Measurements from ENCODE around the gene WDR11.

The WDR11 gene, protein sequence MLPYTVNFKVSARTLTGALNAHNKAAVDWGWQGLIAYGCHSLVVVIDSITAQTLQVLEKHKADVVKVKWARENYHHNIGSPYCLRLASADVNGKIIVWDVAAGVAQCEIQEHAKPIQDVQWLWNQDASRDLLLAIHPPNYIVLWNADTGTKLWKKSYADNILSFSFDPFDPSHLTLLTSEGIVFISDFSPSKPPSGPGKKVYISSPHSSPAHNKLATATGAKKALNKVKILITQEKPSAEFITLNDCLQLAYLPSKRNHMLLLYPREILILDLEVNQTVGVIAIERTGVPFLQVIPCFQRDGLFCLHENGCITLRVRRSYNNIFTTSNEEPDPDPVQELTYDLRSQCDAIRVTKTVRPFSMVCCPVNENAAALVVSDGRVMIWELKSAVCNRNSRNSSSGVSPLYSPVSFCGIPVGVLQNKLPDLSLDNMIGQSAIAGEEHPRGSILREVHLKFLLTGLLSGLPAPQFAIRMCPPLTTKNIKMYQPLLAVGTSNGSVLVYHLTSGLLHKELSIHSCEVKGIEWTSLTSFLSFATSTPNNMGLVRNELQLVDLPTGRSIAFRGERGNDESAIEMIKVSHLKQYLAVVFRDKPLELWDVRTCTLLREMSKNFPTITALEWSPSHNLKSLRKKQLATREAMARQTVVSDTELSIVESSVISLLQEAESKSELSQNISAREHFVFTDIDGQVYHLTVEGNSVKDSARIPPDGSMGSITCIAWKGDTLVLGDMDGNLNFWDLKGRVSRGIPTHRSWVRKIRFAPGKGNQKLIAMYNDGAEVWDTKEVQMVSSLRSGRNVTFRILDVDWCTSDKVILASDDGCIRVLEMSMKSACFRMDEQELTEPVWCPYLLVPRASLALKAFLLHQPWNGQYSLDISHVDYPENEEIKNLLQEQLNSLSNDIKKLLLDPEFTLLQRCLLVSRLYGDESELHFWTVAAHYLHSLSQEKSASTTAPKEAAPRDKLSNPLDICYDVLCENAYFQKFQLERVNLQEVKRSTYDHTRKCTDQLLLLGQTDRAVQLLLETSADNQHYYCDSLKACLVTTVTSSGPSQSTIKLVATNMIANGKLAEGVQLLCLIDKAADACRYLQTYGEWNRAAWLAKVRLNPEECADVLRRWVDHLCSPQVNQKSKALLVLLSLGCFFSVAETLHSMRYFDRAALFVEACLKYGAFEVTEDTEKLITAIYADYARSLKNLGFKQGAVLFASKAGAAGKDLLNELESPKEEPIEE

DNA sequence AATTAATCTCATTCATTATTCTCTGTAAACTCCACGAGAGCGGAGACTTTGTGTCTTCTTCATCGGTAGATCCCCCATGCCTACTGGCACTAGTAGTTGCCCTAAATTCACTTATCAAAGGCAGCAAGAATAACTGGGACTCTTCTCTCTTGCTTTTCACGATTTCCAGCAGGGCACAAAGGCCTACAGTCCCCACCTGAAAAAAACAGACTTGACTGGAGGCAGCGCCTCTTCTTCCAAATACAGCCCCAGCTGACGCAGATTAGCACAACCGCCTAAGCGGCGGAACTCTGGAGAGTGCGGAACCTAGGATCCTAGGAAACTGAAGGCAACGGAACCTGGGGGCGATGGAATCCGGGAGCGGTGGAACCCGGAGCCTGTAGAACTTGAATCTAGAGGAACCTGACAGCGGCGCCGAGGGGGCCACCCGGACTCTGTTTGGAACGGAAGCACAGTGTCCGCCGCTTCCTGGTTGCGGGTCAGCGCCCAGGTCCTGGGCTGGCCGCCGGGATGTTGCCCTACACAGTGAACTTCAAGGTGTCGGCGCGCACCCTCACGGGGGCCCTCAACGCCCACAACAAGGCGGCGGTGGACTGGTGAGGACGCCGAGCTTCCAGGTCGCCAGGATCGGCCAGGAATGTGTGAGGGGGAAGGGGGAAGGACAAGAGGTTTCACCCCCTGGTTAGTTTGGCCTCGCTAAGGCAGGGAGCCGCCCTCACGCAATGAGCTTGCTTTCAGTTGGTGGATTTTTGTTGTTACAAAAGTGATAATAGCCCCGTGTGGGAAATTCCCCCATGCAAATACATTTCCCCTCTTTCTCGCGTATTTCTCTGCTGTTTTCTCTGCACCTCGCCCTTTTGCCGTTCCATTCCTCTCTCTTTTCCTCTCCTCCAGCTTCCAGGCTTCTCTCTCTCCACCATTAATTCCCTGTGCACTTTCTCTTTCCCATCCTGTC, at the start of gene WDR11:
Gene WDR11, plus strand, starts transcription at position 452 of the 955 bp plus-strand sequence. Its CDS starts 59 bp downstream, at position 511.
- DNase-seq (ENCODE audit: low spot score) = peak; percentile 85

DNA sequence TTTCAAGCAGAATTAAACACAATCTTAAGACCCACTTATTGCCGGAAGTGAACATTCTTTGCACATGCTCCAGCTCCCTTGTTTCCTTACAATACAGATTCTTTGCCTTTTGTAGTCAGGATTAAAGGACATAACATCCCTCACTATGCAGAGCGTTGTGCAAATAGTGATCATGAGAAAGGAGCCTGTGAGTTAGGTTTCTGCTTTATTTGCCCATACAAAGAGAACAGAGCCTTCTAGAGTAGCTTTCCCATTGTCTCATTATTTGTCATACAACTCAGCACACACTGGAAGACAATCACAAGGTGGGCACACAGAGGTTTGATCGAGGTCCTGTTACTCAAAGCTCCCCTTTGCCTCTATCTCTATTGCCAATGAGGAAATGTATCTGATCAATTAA, 48.2 kb upstream of the WDR11 start:
- no peak for DNase-seq (ENCODE audit: low spot score)

DNA sequence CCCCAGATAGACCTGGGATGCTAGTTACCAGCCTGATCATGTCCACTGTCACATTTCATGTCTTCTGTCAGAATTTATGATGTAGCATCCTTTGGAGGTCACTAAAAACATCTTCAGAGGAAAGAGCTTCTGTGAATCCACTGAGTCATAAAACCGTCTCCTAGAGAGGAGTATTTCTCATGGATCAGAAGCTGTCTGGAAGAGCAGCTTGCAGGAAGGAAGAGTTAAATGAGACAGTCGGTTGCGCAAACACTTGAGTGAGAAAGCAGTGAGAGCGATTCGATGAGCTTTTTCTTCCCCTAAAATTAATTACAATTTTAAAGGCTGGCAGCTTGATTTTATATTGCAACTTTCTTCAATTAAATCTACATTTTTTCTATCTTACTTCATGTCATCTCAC, 47.2 kb upstream of the WDR11 start:
- no peak for DNase-seq (ENCODE audit: low spot score)

DNA sequence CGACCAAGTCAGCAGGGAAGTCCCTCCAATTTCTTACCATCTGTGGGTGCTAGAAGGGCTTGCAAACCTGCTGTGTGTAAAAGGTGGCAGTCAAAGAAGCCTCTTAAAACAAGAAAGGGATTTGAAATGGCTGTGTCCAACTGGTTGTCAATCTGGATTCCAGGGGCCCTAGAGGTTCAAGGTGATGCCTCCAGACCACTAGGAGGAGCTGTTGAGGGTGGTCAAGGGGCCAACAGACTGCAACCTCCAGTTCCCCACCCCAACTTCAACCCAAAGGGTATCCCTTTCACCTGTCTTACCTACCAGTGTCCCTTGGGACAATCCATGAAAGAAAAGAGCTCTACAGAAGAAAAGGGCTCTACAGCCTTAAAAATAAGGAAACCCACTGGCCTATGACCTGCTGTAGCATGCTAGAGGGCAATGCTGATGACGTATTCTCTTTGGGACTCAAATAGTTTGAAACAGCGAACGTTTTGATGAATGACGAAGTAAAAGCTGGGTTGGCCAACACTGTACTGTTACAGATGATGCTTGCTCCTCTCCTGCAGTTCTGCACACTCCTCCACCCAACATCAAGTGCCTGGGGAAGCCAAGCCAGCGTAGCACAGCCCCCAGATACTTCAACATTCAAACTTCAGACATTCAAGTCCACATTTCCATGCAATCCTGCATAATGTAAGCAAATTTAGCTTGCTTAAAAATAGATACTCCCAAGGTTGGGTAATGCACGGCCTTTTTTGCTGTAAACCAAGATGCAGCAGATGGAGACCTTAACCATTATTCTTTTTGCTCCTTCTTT, 45.9 kb upstream of the WDR11 start:
- DNase-seq (ENCODE audit: low spot score) = peak; percentile 6

DNA sequence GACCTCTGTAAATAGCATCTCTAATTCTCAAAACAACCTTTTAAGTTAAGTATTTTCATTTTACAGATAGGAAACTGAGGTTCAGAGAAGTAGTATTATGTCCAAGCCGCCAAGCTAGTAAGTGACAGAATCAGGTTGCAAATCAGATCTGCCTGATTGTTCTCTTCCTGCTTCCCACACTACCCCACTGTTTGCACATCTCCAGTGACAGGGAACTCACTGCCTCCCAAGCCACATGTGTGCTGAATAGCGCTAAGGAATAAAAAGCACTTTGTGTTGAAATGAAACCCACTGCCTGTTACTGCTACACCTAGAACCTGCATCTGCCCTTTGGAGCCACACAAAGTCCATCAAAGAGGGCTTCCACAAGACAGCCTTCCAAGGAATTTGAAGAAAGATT, 45.1 kb upstream of the WDR11 start:
- DNase-seq (ENCODE audit: low spot score) = no peak

DNA sequence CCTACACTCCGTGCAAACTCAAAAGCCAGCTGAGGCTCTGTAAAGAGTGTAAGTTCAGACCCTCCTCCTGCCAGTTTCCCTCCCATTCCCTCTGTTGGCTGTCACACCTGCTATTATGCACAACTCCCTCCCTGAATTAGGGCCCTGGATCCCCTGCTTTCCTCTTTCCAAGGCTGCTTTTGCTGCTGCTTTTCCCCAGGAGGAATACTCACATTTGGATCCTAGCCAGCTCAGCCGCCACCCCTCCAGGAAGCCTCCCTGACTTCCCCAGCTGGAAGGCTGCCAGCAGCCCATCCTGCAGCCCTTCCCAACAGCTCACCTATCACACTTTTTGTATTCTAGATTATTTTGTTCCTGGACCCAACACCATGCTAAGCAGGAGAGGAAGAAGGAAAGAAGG, 40.9 kb upstream of the WDR11 start:
- no peak for DNase-seq (ENCODE audit: low spot score)

DNA sequence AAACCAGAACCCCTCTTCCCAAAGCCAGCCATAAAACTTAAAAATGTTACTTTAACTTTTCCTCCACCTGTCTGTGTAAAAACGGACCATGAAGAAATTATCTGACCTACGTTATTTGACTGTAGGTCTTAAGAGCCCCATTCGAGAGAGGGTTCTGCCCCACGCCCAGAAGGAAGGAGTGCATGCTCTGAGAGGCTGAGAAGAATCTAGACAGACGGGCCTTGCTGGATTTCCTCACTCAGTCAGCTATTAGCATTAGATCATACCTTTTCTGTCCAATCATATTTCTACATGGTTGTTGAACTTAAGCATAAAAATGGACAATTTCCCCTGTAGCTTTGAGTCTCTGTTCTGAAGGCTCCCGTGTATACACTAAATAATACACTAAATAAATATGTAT, 38.1 kb upstream of the WDR11 start:
- no peak for DNase-seq (ENCODE audit: low spot score)

DNA sequence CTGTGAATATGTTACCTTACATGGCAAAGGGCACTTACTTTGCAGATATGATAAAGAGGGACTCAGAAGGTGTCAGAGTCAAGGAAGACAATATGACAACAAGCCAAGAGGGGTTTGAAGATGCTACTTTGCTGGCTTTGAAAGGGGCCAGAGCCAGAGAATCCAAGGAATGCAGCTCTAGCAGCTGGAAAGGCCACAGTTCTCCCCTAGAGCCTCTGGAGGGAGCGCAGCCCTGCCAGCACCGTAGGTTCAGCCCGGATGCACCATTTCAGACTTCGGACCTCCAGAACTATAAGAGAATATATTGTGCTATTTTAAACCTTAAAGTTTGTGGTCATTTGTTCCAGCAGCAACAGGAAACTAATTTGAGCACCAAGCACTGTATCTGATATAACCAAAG, 32.9 kb upstream of the WDR11 start:
- DNase-seq (ENCODE audit: low spot score) = no peak

DNA sequence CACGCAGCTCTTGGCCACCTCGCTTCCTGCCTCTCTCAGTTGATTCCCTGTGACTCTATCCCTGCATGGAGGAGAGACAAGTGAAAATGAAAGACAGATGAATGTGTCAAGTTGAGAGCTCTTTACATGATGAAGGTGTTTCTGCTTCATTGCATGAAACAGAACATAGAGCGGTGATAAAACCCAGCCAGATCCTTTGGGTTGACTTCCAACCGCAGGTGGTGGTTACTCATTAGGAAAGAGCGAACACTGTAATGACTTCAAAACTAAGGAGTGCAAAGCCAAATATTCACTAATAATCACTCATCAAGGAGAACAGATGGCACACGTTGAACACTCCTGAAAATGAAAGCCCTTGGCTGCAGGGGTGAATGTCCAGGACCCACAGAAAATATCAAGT, 31.8 kb upstream of the WDR11 start:
- no peak for DNase-seq (ENCODE audit: low spot score)

DNA sequence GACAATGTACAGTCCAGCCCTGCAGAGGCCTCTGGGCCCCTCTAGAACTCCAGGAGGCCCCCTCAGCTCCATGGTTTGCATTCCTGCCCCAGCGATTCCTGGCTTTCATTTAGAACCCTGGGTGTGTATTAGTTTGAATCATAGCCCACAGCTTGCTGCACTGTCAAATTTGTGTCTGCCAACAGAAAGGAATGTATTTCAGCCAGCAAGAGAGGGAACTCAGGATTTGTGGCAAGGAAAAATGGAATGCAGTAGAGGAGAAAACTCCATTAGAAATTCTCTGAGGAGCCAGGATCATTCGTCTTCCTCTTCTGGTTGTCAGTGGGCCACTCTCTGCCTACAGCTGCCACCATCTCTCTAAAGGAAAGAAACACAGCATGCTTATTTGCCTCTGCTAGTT, 27.9 kb upstream of the WDR11 start:
- no peak for DNase-seq (ENCODE audit: low spot score)

DNA sequence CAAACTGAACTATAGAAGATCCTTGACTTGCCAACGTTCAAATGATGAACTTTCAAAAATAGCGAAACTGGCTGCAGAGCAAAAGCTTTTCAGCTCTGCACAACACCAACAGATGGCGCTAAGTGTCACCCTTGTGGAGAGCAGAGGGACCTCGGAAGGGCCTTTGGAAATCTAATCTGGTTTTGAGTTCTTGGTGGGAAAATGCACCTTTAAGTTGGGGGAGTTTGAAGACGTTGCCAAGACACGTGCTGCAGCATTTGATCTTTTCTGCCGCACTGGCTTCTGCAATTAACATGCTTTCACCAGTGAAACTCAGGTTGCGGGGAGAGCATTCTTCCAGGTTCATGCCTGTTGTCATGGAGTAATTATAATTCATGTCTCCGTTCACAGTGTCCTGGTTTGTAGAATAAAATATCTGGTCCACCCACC, 26.3 kb upstream of the WDR11 start:
- peak; percentile 66 for DNase-seq (ENCODE audit: low spot score)

DNA sequence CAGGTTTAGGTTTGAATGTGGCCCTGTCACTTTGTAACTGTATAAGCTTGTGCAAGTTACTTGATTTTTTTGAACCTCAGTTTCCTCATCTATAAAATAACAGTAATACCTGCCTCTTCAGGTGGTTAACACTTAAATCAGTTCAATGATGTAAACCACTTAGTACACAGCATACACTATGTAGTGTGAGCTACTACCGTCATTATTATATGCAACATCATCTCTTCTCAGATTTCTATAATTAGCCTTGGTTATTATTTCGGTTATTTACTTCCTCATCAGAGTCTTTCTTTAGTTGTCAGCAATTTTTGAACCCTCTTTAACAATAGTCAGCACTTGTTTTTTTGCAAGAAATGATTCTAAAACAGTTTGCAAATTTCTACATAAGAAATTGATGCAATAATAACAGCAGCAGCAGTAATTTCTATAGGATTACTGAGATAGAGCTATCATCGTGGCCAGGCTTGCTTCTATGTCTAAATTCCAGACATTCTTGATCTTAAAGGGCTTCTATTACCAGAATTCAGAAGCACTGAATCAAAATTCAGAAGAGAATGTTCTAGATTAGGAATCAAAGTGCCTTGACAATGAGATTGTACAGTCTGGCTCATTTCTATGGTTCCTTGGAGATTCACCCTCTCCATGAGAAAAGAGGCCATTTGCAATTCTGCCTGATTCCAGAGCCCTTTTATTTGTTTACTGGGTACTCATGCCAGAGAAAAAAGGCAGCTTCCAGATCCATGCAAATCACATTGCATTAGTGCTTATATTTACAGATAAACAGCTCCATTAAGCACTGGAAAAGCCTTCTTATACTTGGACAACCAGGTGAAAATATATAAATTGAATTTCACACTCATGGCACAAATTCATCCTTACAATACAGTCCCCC, 25.0 kb upstream of the WDR11 start:
- no peak for DNase-seq (ENCODE audit: low spot score)

DNA sequence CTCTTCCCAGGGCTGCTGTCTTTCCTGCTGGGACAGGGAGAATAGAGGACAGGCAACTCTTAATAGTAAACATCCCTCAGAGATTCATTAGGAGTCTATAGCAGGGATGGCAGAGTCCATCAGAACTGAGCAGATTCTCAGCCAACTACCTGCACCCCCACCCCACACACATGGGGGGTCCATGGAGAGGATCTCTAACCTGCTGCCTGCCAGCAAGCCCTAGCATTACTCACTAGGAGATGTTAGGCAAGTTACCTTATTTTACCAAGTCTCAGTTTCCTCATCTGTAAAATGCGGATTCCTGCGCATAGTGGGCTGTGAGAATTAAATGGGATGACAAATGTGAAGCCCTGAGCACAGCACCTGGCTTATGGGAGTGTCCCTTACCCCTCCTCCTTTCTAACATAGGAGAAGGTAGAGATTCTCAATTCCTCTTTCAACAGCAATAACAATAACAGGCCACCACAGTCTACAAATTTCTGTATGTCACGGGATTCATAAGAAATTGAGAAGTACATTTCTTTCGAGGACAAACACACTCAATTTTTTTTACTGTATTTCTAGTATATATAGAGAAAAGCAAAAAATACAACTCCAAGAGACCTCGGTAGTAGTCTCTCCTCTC, 23.8 kb upstream of the WDR11 start:
- DNase-seq (ENCODE audit: low spot score) = no peak

DNA sequence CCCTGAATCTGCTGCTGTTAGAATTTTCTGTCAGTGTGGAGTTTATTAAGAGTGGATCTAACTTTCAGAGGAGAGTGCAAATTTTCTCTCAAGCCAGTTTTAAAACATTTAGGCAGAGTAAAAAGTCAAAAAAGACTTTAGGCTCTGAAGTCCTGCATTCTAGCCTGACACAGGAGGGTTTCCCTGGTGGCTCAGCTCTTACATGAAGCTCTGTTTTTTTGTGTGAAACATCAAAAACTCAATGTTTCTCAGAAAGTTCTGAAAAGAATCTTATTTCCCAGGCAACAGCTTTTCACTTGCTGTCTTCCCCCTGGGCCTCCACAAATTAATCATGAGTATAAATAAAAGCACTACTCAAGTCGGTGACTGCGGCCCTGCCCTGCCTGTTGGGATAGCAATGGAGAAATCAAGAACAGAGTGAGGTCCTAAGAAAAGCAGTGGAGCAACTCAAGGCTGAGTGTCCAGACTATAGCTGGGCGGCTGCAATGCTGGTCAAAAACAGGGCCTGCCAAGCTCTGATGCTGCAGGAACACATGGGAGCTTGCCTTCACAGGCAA, 22.3 kb upstream of the WDR11 start:
- DNase-seq (ENCODE audit: low spot score) = no peak

DNA sequence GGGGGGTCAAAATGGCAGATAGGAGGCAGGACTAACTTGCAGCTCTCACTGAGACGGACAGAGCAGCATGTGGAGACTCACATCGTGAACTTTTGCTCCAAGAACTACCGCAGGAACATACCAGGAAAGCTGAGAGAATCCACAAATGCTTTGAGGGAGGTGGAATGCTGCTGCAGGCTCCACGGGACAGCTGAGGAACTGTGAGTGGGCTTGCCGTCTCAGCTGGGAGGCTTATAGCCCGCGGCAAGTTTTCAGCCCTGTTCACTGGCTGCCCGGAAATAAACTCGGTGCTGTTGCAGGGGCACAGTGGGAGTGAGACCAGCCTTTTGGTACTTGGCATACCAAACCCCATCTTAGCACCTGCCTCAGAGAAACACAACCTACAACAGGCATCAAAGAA, 19.1 kb upstream of the WDR11 start:
- DNase-seq (ENCODE audit: low spot score) = no peak

DNA sequence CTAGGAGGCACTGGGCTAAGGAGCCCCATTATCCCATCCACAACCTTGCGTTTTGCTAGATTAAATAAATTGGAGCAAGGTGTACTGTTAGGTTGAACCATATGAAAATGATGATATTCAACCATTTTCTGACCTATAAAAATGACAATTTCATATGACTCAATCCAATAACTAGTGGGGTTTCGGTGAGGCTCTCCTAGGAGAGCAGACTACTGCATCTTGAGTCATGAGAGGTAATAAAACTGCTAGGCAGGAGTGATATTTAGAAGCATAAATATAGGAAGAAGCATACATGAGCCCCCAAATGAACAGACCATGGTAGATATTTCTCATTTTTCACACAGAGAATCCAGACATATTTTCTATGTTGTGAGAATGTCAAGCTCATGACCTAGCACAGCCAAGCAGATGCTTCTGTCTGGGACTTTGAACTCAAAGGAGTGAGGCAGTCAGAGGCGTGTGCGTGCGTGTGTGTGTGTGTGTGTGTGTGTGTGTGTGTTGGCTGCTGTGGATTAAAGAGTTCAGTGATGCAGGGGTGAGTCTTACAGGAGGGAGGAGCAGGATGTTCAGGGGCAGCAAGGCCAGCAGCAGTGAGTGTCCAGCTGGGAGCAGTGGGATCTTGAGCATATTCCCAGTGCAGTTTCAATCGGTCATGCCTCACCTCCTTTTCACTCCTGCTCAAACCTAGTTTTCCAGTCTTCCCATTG, 17.8 kb upstream of the WDR11 start:
- DNase-seq (ENCODE audit: low spot score) = no peak

DNA sequence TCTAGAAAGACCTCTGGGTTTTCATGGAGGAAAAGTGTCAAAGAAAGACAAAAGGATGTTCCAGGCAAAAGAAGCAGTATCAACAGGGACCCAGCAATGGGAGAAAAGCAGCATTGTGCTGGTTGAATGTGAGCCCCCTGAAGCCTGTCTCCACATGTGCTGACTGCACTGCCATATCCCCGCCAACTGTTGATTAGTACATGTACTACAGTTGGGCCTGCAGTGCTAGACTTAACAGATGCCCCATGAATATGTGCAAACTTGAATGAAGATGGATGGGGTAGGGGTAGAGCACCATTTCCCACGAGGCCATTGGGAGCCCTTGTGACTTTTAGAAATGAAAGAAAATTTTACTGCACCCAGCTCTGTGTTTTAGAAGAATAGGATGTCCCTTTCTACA, 15.6 kb upstream of the WDR11 start:
- no peak for DNase-seq (ENCODE audit: low spot score)

DNA sequence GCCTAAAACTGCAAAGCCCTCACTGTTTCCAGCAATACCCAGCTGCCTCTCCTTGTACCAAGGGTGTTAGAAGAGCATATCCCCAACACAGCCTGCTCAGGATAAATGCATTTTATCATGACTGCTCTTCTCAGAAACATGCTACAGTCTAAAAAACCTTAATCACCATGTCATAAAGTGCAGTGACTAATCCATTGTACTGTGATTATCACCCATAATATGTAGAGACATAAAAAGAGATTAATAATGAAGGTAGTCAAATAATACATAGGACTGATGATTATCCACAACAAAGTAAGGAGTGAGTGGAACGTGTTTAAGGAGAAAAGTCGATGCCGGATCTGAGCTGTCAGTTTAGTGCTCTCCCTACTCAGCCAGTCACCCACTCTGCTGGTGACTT, 12.2 kb upstream of the WDR11 start:
- no peak for DNase-seq (ENCODE audit: low spot score)
